A549 (cell line): ENCODE results near the gene SLC25A25.

Source experiments
- BHLHE40 ChIP-seq: IDR thresholded peaks from 2 replicates; pipeline ENCODE4 v1.6.1; 2012; ENCODE audit warnings: low read depth, low read length, inconsistent platforms
- CTCF ChIP-seq: fragments of >200 bp; sonication (Bioruptor Twin); formaldehyde crosslinking; IDR thresholded peaks from 3 replicates; pipeline ENCODE4 v1.5.1; 2016
- FOSL2 ChIP-seq, 2 experiments: fragments of 450-650 bp in 1 of 2; fragments of >200 bp in 1 of 2; sonication (Bioruptor Twin) in 1 of 2; formaldehyde crosslinking; IDR thresholded peaks; 2 replicates each; pipeline versions ENCODE4 v1.5.0 to v1.6.1; 2016 to 2020; ENCODE audit warnings: mild to moderate bottlenecking in 1 of 2, moderate library complexity in 1 of 2
- HDAC2 ChIP-seq: fragments of 200-600 bp; sonication (generic); IDR thresholded peaks from 2 replicates; pipeline ENCODE4 v1.6.1; 2016
- JUNB ChIP-seq: fragments of >200 bp; sonication (Bioruptor Twin); formaldehyde crosslinking; IDR thresholded peaks from 2 replicates; pipeline ENCODE4 v1.6.1; 2016
- POLR2AphosphoS2 ChIP-seq: conservative IDR thresholded peaks from 2 replicates; pipeline ENCODE4 v1.6.1; 2012; ENCODE audit warnings: low read length, improper control_type of control experiment, inconsistent platforms
- RFX5 ChIP-seq: fragments of 450-650 bp; IDR thresholded peaks from 2 replicates; pipeline ENCODE4 v1.7.1; 2014; ENCODE audit warnings: antibody characterized with exemption, mild to moderate bottlenecking, moderate library complexity
- RNF2 ChIP-seq: fragments of 200-600 bp; sonication (generic); IDR thresholded peaks from 2 replicates; pipeline ENCODE4 v1.6.1; 2016; ENCODE audit warnings: low read depth, mild to moderate bottlenecking, antibody characterized with exemption, moderate library complexity, borderline replicate concordance
- SMC3 ChIP-seq: fragments of >200 bp; sonication (Bioruptor Twin); formaldehyde crosslinking; IDR thresholded peaks from 3 replicates; pipeline ENCODE4 v1.6.1; 2018; ENCODE audit warnings: inconsistent platforms
- ZFP36 ChIP-seq: fragments of 450-650 bp; IDR thresholded peaks from 2 replicates; pipeline ENCODE4 v1.6.1; 2014; ENCODE audit warnings: borderline replicate concordance; ENCODE audit not compliant: partially characterized antibody
- TF ChIP-seq, protein P1 (sequence below): IDR thresholded peaks from 2 replicates; pipeline ENCODE4 v1.6.1; 2012
- TF ChIP-seq, protein P2 (sequence below): fragments of 200-600 bp; sonication (generic); IDR thresholded peaks from 2 replicates; pipeline ENCODE4 v1.6.1; 2016; ENCODE audit warnings: antibody characterized with exemption, mild to moderate bottlenecking, moderate library complexity

DNA sequence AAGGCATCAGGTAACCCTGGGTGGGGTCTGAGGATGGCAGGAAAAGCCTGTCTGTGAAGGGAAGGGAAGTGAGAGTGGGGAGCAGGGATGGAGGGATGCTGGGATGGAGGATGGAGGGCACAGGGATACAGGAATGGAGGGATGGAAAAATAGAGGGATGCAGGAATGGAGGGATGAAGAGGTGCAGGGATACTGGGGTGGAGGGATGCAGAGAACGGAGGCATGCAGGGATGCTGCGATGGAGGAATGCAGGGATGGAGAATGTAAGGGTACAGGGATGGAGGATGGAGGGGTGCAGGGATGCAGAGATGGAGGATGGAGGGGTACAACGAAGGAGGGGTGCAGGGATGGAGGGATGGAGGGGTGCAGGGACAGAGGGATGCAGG, 50.4 kb downstream of the SLC25A25 start:
- TF ChIP-seq CTCF = no peak
- no peak for TF ChIP-seq HDAC2
- no peak for TF ChIP-seq POLR2AphosphoS2
- TF ChIP-seq, protein P1, sequence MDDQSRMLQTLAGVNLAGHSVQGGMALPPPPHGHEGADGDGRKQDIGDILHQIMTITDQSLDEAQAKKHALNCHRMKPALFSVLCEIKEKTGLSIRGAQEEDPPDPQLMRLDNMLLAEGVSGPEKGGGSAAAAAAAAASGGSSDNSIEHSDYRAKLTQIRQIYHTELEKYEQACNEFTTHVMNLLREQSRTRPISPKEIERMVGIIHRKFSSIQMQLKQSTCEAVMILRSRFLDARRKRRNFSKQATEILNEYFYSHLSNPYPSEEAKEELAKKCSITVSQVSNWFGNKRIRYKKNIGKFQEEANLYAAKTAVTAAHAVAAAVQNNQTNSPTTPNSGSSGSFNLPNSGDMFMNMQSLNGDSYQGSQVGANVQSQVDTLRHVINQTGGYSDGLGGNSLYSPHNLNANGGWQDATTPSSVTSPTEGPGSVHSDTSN = no peak
- TF ChIP-seq RFX5 = no peak
- TF ChIP-seq SMC3 = no peak
- TF ChIP-seq, protein P2, sequence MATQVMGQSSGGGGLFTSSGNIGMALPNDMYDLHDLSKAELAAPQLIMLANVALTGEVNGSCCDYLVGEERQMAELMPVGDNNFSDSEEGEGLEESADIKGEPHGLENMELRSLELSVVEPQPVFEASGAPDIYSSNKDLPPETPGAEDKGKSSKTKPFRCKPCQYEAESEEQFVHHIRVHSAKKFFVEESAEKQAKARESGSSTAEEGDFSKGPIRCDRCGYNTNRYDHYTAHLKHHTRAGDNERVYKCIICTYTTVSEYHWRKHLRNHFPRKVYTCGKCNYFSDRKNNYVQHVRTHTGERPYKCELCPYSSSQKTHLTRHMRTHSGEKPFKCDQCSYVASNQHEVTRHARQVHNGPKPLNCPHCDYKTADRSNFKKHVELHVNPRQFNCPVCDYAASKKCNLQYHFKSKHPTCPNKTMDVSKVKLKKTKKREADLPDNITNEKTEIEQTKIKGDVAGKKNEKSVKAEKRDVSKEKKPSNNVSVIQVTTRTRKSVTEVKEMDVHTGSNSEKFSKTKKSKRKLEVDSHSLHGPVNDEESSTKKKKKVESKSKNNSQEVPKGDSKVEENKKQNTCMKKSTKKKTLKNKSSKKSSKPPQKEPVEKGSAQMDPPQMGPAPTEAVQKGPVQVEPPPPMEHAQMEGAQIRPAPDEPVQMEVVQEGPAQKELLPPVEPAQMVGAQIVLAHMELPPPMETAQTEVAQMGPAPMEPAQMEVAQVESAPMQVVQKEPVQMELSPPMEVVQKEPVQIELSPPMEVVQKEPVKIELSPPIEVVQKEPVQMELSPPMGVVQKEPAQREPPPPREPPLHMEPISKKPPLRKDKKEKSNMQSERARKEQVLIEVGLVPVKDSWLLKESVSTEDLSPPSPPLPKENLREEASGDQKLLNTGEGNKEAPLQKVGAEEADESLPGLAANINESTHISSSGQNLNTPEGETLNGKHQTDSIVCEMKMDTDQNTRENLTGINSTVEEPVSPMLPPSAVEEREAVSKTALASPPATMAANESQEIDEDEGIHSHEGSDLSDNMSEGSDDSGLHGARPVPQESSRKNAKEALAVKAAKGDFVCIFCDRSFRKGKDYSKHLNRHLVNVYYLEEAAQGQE = no peak
- TF ChIP-seq JUNB = no peak
- TF ChIP-seq ZFP36 = no peak
- no peak for TF ChIP-seq FOSL2 (IDR thresholded peaks at IDR 0.05)
- TF ChIP-seq FOSL2 (CRISPR knock-in tag; IDR thresholded peaks at IDR 0.05) = no peak
- TF ChIP-seq BHLHE40 = no peak
- no peak for TF ChIP-seq RNF2
